ENCODE measurements around the gene ACOX1. TPM values are rescaled to one million over a fixed set of nuclear protein-coding genes. Genes with fewer than 3 reads are reported as not detected.

ACOX1 gene
- total RNA-seq, 2 experiments from 2014 or later = 31.4 to 34.9 TPM

DNA sequence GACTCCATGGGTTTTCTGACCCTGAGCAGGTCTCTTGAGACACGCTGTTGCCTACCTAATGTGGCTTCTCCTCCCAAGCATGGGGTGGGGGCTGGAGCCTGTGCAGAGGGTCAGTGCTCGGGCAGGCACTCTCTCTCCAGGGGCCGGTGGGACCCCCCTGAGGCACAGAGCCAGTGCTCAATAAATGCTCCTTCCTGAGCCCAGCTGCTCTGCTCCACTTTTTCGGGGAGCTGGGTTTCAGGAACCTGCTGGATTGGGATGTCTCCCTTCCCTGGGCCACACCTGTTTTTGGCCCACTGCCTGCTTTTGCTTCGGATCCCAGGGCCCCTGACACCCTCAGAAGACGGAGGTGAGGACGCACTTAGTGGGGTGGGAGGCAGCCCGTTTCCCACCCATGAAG is 80.9 kb downstream of the ACOX1 start:
- Mint-ChIP-seq H3K4me3 (peak overlapping the region; percentile 63), H3K4me1 (ENCODE audit: low read depth) (peaks cover 30% of the 10 kb centered on the region)

DNA sequence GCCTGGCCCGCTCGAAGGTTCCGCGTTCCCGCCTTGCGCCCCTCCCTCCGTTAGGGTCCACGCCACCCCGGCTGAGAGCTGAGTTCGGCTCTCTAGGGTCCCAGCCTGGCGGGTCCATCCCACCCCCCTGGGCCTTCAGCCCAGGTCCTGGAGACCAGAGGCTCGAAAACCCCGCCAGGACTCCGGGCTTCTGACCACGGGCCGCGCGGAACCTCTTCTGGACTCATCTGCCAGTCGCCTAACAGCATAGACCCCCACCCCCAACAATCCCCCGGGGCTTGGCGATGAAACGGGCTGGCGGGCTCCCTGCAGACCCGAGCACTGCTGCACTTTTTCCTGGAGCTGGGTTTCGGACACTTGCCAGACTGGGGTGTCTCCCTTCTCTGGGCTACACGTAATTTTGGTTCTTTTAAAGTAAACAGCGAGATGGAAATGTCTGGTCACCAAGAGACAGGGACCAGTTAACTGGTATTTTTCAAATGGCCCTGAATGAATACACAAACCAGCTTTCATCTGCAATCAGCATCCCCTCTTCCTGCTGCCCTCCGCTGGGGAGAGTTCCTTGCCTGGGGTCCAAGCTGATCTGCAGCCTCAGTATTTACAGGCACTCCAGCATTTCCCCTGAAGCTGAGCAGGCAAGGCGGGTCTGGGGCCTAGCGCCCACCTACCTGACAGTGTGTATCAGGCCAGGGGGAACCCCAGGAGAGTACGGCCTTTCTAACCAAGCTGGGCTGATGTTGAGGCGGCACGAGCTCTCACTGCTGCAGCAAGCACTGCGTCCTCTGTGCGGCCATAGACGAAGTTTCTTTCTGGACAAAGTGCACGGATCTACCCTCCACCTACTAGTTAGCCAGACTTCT is 81.6 kb downstream of the ACOX1 start:
- intact Hi-C loops (cut with micrococcal nuclease) = loop anchor here (5.0 kb wide), 1 partner anchor 120 kb away; a partner anchor contains a TSS
- Mint-ChIP-seq H3K4me1 (ENCODE audit: low read depth) (peaks cover 28% of the 10 kb centered on the region), H3K9me3 (no peaks in the 10 kb centered on the region), H3K27ac (peak overlapping the region; percentile 43), H3K36me3 (ENCODE audit: low read depth) (peaks cover 12% of the 10 kb centered on the region), H3K27me3 (ENCODE audit: low read depth) (no peaks in the 10 kb centered on the region), H3K4me3 (peak overlapping the region; percentile 63)
- no peak for DNase-seq
- CTCF ChIA-PET = interaction anchor here (0.5 to 1.8 kb wide), 5 partner anchors 21 to 109 kb away, joined by 3 to 6 read pairs (median 4); no protein-coding TSS in a partner anchor

More for the DNA sequence above, 80.9 kb downstream of the ACOX1 start:
- Mint-ChIP-seq H3K9me3 (no peaks in the 10 kb centered on the region), H3K27me3 (ENCODE audit: low read depth) (no peaks in the 10 kb centered on the region), H3K36me3 (ENCODE audit: low read depth) (peaks cover 12% of the 10 kb centered on the region), H3K27ac (no peak overlapping the region)
- CTCF ChIA-PET = interaction anchor here (0.5 to 1.6 kb wide), 3 partner anchors 37 to 108 kb away, joined by 4 to 5 read pairs (median 4); no protein-coding TSS in a partner anchor
- no peak for DNase-seq
- intact Hi-C loops (cut with micrococcal nuclease) = loop anchor here (5.0 kb wide), 1 partner anchor 121 kb away; a partner anchor contains a TSS

DNA sequence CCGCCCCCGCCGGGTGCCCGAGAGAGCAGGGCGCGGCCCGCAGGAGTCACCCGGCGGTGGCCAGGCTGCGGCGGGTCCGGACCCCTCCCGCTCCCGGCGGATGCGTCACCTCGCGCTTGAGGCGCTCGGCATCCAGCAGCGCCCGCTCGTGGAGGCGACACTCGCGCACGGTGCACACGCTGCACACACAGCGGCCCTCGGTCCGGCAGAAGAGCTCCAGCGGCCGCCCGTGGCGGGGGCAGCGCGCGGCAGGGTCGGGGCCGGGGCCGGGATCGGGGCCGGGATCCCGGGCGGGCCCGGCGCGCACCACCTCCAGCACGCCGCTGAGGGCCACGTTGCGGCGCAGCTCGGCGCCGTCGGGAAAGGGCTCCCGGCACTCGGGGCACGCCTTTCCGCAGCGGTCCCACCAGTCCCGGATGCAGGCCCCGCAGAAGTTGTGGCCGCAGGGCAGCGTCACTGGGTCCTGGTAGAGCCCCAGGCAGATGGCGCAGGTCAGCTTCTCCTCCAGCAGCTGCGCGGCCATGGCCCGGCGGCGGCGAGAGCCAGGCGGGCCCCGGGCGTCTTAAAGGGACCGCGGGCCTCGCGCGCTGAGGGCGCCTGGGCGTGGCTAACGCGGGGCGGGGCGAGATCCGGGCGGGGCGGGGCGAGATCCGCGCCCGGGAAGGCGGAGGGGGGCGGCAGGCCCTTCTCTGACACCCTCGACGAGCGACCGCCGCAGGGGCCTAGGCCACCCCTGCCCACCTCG is 82.4 kb downstream of the ACOX1 start, which contains the start of gene TRIM65:
Gene TRIM65 (minus strand): TSS at position 537 of the 745 bp plus-strand sequence. CDS start 14 bp downstream, at position 523.
- Mint-ChIP-seq H3K4me3 (peak within 1 kb of the TSS; percentile 79), H3K4me1 (ENCODE audit: low read depth) (peaks cover 28% of the 10 kb centered on the region), H3K9me3 (no peaks in the 10 kb centered on the region), H3K36me3 (ENCODE audit: low read depth) (peaks cover 12% of the 10 kb centered on the region), H3K27ac (peak within 1 kb of the TSS; percentile 59), H3K27me3 (ENCODE audit: low read depth) (no peaks in the 10 kb centered on the region)
- DNase-seq = peak; percentile 83
- CTCF ChIA-PET = interaction anchor here (0.6 to 3.0 kb wide), 12 partner anchors 7 to 100 kb away, joined by 3 to 14 read pairs (median 4); no protein-coding TSS in a partner anchor
- intact Hi-C loops (cut with micrococcal nuclease) = loop anchor here (1.0 to 5.0 kb wide), 5 partner anchors 8 to 131 kb away; partner anchors contain the start of genes GALK1, MRPL38 and WBP2

DNA sequence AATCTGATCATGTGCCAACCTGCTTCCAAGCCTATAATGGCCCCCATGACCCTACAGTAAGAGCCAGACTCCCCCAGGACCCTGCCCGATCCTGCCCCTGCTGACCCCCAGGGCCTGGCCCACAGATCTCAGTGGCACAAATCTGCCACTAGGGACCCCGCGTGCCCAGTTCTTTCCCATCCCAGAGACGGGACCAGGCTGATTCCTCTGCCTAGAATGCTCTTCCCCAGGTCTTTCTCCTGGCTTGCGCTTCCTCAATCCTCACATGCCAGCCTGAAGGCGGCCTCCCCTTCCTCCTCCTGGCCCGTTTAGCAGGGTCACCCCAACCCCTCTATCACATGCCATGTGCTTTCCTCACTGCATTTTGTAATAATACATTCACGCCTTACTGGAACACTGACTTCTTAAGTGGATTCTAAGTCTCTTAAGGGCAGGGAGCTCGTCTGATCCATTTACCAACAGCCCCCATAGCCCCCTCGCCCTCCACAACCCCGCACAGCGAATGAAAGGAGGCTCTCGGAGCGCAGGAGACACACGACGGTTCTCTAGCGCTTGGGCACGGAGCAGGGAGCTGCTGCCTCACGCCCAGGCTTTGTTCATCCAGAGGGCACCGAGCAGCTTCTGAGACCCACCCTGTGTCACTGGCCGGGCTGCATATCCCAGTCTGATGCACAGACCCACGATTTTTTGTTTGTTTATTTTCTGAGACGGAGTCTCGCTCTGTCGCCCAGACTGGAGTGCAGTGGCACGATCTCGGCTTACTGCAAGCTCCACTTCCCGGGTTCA is 83.4 kb downstream of the ACOX1 start:
- H3K4me1 Mint-ChIP-seq (ENCODE audit: low read depth) = peaks cover 26% of the 10 kb centered on the region
- CTCF ChIA-PET = interaction anchor here (0.6 to 3.0 kb wide), 10 partner anchors 8 to 99 kb away, joined by 3 to 14 read pairs (median 3); no protein-coding TSS in a partner anchor
- H3K4me3 Mint-ChIP-seq = peak overlapping the region; percentile 79
- peaks cover 13% of the 10 kb centered on the region for H3K36me3 Mint-ChIP-seq (ENCODE audit: low read depth)
- no peaks in the 10 kb centered on the region for H3K27me3 Mint-ChIP-seq (ENCODE audit: low read depth)
- no peaks in the 10 kb centered on the region for H3K9me3 Mint-ChIP-seq
- peak; percentile 28 for DNase-seq
- intact Hi-C loops (cut with micrococcal nuclease) = loop anchor here (1.0 to 5.0 kb wide), 5 partner anchors 9 to 130 kb away; partner anchors contain the start of genes GALK1, MRPL38 and WBP2
- H3K27ac Mint-ChIP-seq = peak overlapping the region; percentile 59

DNA sequence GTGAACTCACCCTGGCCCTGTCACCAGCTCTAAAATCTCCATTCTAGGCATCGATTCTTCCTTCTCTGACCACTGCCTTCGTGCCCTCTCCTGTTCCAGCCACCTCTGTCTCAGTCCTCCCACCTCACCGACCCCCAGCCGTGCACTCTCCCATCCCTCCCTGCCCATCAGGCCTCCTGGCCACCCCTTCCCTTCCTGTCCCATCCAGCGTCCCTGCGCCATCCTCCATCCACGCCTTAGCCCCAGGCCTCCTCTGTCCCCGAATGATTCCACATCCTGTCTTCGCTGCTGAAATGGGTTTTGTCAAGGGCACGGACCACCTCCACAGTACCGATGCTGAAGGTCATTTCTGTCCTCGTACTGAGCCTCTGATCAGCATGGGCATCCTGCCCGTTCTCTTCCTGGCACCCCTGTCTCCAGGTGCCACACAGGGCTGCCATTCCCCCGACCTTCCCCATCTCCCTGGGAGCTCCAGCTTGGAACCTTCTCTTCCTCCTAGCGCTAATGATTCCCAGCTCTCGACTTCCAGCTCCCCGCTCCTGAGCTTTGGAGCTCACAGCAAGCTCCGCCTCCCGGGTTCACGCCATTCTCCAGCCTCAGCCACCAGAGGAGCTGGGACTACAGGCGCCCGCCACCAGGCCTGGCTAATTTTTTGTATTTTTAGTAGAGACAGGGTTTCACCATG is 84.8 kb downstream of the ACOX1 start:
- DNase-seq = no peak
- no peak overlapping the region for H3K27ac Mint-ChIP-seq
- no peak overlapping the region for H3K4me3 Mint-ChIP-seq
- peaks cover 19% of the 10 kb centered on the region for H3K36me3 Mint-ChIP-seq (ENCODE audit: low read depth)
- CTCF ChIA-PET = interaction anchor here (0.9 to 3.0 kb wide), 5 partner anchors 10 to 141 kb away, joined by 3 to 14 read pairs (median 6); partner anchors contain the start of gene MRPL38
- H3K27me3 Mint-ChIP-seq (ENCODE audit: low read depth) = no peaks in the 10 kb centered on the region
- no peaks in the 10 kb centered on the region for H3K9me3 Mint-ChIP-seq
- H3K4me1 Mint-ChIP-seq (ENCODE audit: low read depth) = peaks cover 26% of the 10 kb centered on the region
- intact Hi-C loops (cut with micrococcal nuclease) = no loop called here

DNA sequence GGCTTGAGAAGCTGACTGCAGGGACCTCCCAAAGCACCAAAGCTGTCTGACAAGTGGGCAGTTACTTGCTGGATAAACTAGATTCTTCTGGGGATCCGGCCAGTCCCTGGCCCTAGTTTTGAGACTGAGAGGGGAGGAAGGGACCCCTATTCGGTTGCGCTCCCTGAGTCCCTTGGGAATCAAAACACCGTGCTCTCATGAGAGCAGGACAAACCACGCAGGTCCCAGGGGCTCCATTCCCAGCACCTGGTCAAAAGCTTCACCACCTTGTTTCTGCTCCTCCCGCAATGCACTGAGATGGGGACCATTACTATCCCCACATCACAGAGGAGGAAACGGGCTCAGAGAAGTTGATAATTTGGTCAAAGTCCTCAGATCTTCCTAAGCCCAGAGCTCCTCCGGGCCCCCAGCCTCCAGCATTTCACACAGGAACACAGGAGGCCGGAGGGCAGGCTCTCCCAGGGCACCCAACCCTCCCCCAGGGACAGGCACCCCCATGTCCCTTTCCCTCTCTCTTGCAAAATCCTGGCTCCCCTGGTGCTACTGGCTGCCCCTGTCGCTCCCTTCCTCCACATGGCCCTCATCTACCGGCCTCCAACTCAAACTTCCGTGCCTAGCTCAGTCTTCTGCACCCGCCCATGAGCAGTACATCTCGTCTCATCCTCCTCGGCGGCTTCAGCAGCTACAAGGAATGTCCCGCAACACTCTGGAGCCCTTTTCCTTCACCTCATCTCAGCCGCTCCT is 85.5 kb downstream of the ACOX1 start:
- no peaks in the 10 kb centered on the region for H3K27me3 Mint-ChIP-seq (ENCODE audit: low read depth)
- no peak for DNase-seq
- peaks cover 16% of the 10 kb centered on the region for H3K36me3 Mint-ChIP-seq (ENCODE audit: low read depth)
- no peak overlapping the region for H3K4me3 Mint-ChIP-seq
- H3K9me3 Mint-ChIP-seq = no peaks in the 10 kb centered on the region
- intact Hi-C loops (cut with micrococcal nuclease) = no loop called here
- peaks cover 26% of the 10 kb centered on the region for H3K4me1 Mint-ChIP-seq (ENCODE audit: low read depth)
- CTCF ChIA-PET = interaction anchor here (0.6 to 1.6 kb wide), 4 partner anchors 11 to 208 kb away, joined by 3 to 7 read pairs (median 4); partner anchors contain the start of gene MRPL38
- no peak overlapping the region for H3K27ac Mint-ChIP-seq

DNA sequence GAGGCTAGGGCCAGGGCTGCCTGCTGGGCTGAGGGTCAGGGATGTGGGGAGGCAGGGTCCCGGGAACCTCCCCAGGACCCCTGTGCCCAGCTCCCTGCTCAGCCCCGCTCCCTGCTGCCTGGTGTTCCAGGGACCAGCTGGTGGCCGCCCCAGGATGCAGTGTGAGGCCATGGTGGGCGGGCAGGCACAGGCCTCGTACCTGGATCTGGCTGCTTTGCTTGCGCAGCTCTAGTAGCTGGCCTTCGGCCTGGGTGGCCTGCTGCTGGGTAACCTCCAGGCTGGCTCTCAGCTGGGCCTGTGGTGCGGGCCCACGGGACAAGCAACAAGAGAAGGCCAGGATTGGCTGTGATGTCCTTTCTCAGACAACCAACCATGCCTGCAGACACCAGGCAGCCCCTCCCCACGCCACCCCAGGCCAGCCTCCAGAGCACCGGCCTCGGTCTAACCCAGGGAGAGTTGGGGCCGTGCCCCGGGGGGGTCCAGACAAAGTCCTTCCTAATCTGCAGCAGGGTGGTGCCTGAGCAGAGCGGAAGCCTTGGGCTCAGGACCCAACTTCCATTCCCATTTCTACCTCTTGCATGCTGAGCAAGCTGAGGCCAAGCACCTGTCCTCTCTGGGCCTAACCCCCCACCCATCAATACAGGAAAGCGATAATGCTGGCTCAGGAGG is 86.3 kb downstream of the ACOX1 start:
- peaks cover 16% of the 10 kb centered on the region for H3K36me3 Mint-ChIP-seq (ENCODE audit: low read depth)
- H3K9me3 Mint-ChIP-seq = no peaks in the 10 kb centered on the region
- no peak for DNase-seq
- no peak overlapping the region for H3K4me3 Mint-ChIP-seq
- CTCF ChIA-PET = interaction anchor here (0.6 to 1.4 kb wide), 4 partner anchors 12 to 207 kb away, joined by 3 to 6 read pairs (median 3); partner anchors contain the start of gene MRPL38
- H3K27ac Mint-ChIP-seq = no peak overlapping the region
- peaks cover 24% of the 10 kb centered on the region for H3K4me1 Mint-ChIP-seq (ENCODE audit: low read depth)
- H3K27me3 Mint-ChIP-seq (ENCODE audit: low read depth) = no peaks in the 10 kb centered on the region
- intact Hi-C loops (cut with micrococcal nuclease) = no loop called here

DNA sequence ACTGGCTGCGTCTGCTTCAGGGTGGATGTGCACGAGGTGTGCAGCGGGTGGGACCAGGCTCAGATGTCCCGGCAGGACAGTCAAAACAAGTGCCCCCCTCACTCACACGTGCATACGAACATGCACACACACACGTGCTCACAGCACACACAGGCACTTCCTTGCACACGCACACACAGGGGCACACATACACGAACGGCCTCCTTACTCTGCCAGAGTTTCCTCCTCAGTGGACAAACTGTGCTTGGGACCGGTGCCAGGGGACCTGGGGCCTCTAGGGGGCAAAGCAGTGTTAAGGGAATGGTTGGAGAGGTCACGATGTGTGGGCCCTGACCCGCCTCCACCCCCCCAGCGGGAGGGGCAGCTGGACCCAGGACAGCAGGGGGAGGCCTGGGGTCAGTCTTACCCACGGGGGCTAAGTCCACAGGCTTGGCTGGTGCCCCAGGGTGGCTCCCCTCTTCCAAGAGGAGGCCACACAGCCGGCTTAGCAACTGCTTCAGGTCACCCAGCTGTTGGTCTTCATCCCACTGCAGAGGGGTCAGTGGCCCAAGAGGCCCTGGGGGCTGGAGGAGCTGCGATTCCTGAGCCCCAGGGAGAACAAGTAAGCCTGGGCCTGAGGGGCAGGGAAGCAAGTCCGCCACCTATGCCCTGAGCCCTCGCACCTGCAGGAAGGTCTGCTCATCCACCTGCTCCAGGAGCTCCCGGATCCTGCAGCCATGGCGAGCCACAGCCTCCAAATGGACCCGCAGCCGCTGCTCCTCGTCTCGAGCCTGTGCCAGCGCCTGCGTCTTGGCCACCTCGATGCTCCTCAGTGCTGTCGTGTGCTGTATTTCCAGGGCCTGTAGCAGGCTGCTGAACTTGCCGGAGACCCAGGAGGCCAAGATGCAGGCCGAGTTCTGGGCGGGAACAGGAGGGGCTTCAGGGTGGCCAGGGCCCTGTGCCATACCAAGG is 87.1 kb downstream of the ACOX1 start:
- intact Hi-C loops (cut with micrococcal nuclease) = no loop called here
- DNase-seq = no peak
- H3K27ac Mint-ChIP-seq = peak overlapping the region; percentile 36
- H3K9me3 Mint-ChIP-seq = no peaks in the 10 kb centered on the region
- H3K4me3 Mint-ChIP-seq = no peak overlapping the region
- peaks cover 16% of the 10 kb centered on the region for H3K36me3 Mint-ChIP-seq (ENCODE audit: low read depth)
- H3K4me1 Mint-ChIP-seq (ENCODE audit: low read depth) = peaks cover 20% of the 10 kb centered on the region
- CTCF ChIA-PET = interaction anchor here (1.2 kb wide), 1 partner anchor 15 kb away, joined by 3 read pairs; no protein-coding TSS in a partner anchor
- no peaks in the 10 kb centered on the region for H3K27me3 Mint-ChIP-seq (ENCODE audit: low read depth)

Data from activated naive CD4-positive, alpha-beta T cell treated with anti-CD3 and anti-CD28 coated beads for 36 hours (primary cell).